Epithelial cell of prostate (primary cell): ENCODE data around the gene SINHCAF.

Source experiments
- DNase-seq: peaks from one replicate; pipeline ENCODE4 v3.0.0-alpha.2; 2011; ENCODE audit warnings: low read depth, low spot score
- H3K27ac ChIP-seq: fragments of 450-650 bp; 2 replicates; pipeline ENCODE4 v1.5.1; 2017; ENCODE audit warnings: mild to moderate bottlenecking

The SINHCAF gene

DNA sequence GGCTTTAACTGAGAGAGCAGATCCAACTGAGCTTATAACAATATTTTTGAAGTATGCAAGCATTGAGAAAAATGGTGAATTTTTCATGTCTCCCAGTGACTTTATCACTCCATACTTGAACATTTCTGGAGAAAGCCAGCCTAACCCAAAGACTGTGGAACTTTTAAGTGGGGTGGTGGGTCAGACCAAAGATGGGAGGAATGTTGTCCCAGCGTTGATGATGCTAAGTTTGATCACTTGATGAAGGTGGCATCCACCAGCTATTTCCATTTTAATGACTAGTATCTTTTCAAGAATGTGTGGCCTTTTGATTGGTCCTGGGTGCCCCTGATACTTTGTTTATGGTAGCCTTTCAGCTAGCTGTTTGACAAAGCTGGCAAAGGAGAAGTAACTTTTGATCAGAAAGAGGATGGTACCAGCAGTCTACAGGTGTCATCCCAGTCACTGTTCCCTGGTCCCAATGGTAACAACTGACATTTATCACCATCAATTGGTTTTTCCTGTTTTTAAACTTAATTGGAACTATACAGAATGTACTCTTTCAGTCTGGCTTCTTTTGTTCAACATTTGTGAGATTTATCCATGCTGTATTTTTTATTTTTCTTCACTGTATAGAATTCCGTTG lies 14.2 kb downstream of the SINHCAF start:
- no peak for DNase-seq
- H3K27ac ChIP-seq: no peak overlapping the region

DNA sequence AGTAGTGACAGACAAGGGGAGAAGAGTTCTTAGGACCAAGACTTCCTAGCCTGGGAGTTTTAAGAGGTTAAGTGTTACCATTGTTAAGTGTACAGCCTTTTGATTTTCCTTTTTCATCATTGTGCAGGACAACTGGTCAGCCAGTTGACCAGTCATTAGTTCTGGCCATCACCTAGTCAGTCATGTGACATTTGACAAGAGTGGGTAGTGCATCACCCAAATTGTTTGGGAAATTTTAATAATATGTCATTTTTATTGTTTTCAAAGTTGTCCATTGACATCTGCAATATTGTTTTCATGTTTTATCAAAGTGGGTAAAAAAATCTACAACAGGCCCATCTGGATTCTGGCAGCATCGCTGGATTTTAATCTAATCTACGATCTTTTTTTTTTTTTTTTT lies 15.5 kb downstream of the SINHCAF start:
- no peak for DNase-seq
- H3K27ac ChIP-seq: no peak overlapping the region

GRCh38 chr12:31309279-31309678 lies 16.7 kb downstream of the SINHCAF start:
- no peak for DNase-seq
- H3K27ac ChIP-seq: no peak overlapping the region

- no peak for DNase-seq
- no peak overlapping the region for H3K27ac ChIP-seq
Measured at GRCh38 chr12:31308116-31308515, 17.8 kb downstream of the SINHCAF start.

GRCh38 chr12:31306866-31307265 lies 19.1 kb downstream of the SINHCAF start:
- no peak overlapping the region for H3K27ac ChIP-seq
- DNase-seq: no peak

GRCh38 chr12:31303466-31303865 lies 22.5 kb downstream of the SINHCAF start:
- no peak for DNase-seq
- no peak overlapping the region for H3K27ac ChIP-seq

DNA sequence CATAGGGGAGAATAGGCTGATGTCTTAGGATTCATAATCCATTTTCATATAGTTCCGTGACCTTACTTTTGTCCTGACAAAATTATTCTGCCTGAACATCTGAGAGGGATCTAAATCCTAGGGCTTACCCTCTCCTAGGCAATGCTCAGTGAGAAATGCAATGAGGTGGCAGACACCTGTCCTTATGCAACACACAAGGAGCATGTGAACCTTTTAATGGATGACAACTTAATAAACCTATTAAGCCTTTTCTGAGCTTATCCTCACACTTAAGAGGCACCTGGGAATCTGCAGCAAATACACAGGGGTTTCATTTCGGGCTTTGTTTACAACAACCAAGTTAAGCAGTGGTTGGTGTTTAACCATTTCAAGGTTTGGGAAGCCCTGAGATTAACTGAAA lies 24.6 kb downstream of the SINHCAF start:
- H3K27ac ChIP-seq: no peak overlapping the region
- no peak for DNase-seq

- DNase-seq: no peak
- H3K27ac ChIP-seq: no peak overlapping the region
Measured at GRCh38 chr12:31300783-31301182, 25.2 kb downstream of the SINHCAF start.

- no peak overlapping the region for H3K27ac ChIP-seq
- no peak for DNase-seq
Measured at GRCh38 chr12:31300341-31300740, 25.6 kb downstream of the SINHCAF start.

DNA sequence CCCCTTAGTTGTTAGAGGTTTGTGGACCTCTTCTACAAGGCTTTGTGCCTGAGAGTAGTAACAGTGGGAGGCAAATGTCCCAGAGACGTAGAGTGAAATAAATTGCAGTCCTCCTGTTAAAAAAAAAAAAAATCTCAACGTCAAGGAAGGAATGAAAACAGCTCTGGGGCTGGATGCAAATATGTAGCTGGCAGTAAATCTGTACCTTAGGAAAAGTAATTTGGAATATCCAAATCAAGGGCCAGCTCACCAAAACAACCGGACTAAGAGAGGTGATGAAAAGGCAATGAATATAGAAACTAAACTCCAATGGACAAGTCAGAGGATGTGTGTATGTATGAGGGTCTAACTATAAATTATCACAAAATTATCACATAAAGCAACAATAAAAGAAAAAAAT lies 27.0 kb downstream of the SINHCAF start:
- H3K27ac ChIP-seq: no peak overlapping the region
- DNase-seq: no peak

DNA sequence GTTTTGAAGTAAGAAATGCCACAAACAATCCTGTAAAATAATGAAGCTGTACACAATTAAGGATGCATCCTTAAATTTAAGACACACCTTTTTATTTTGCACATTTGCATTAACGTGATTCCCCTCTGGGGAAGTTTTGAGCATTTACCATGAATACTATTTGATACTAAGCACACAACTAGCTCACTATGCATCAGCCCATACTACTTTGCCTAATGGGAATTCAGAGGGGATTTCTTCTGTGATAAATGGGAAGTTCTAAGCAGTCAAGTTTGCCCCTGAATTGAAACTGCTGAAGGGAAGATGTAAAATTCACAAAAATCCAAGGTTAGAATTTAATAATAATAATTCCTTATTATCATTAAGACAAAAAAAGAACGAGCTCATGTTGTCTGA lies 27.4 kb downstream of the SINHCAF start:
- no peak overlapping the region for H3K27ac ChIP-seq
- no peak for DNase-seq

DNA sequence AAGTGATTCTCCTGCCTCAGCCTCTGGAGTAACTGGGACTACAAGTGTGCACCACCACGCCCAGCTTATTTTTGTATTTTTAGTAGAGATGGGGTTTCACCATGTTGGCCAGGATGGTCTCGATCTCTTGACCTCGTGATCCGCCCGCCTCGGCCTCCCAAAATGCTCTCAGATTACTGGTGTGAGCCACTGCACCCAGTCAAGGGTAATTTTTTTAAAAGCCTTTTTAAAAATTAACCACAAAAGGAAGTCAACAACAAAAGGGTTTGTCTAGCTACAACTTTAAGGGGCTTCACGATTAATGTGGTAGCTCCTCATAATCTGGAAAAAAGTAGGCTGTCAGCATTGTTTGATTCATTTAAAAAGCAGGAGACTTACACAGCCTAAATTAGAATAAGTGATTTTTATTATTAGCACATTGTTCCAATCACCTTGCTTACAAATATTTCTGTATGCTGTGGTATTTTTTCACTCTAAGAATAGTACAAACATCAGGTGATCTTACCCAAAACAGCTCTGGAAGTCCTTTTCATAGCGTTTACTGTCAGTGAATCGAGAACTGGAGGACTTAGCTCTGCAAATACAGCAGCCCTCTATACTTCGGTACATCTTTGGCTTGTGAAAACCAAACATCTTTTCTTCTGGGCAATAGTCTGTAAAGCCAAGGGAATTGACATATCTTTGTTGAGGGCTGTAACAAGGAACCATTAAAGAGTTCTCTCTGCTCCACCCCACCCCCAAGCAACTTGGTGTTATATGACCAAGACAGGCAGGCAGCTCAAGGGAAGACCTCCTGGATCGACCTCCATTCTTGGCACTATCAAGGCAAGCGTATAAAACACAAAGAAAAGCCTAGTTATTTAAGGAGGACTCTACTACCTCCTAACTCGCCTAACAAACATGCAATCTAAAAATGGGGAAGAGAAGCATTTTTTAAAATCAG lies 28.1 kb downstream of the SINHCAF start:
- H3K27ac ChIP-seq: no peak overlapping the region
- no peak for DNase-seq

- H3K27ac ChIP-seq: no peak overlapping the region
- DNase-seq: no peak
Measured at GRCh38 chr12:31289441-31289840, 36.5 kb downstream of the SINHCAF start.

GRCh38 chr12:31288381-31288780 lies 37.6 kb downstream of the SINHCAF start:
- no peak overlapping the region for H3K27ac ChIP-seq
- no peak for DNase-seq

GRCh38 chr12:31280183-31280582 lies 45.8 kb downstream of the SINHCAF start:
- no peak for DNase-seq
- no peak overlapping the region for H3K27ac ChIP-seq

GRCh38 chr12:31279390-31279924 lies 46.5 kb downstream of the SINHCAF start:
- DNase-seq: no peak
- no peak overlapping the region for H3K27ac ChIP-seq

DNA sequence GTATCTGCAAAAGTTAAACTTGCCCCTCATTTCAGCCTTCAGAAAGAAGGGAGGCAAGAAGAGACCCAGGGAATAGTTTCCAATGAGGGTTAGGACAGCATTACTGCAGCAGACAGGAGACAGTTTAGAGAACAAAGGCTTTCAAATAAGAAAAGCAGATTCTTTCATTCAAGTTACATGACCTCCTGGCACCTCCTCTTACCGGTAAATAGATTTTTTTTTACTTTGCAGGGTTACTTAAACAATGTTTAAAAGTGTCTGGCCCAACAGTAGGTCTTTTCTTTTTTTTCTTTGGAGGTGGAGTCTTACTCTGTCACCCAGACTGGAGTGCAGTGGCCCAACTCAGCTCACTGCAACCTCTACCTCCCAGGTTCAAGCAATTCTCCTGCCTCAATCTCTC lies 47.1 kb downstream of the SINHCAF start:
- H3K27ac ChIP-seq: no peak overlapping the region
- no peak for DNase-seq

- no peak for DNase-seq
Measured at GRCh38 chr12:31278424-31278823, 47.5 kb downstream of the SINHCAF start.

DNA sequence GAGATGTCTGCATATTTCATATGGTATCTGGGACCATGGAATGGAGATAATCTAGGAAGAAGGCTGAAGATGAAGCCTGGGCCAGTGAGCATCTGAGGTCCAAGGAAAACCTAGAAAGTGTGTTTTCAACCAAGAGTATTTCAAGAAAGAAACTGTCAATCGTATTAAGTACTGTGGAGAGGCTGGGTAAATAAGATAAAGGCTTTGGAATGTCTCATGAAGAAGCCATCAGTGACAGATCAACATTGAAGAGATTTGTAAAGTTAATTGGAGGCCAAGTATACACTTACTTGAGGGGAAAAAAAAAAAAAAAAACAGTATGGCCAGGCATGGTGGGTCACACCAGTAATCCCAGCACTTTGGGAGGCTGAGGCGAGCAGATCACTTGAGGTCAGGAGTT lies 48.9 kb downstream of the SINHCAF start:
- no peak for DNase-seq
- no peak overlapping the region for H3K27ac ChIP-seq

More at GRCh38 chr12:31278424-31278823, 47.5 kb downstream of the SINHCAF start:
- no peak overlapping the region for H3K27ac ChIP-seq

DNA sequence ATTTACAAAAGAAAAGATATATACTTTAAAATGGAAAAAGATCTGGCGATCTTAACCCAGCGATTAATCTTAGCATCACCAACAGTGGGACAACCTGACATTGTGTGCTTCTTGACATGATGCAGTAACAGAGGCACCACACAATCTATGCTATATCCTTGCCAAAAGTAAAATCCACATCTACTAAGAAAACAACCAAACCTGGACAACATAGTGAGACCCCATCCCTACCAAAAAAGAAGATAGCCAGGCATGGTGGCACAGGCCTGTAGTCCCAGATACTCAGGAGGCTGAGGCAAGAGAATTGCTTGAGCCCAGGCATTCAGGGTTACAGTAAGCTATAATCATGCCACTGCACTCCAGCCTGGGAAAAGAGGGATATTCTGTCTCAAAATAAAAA lies 50.5 kb downstream of the SINHCAF start:
- no peak overlapping the region for H3K27ac ChIP-seq
- no peak for DNase-seq

DNA sequence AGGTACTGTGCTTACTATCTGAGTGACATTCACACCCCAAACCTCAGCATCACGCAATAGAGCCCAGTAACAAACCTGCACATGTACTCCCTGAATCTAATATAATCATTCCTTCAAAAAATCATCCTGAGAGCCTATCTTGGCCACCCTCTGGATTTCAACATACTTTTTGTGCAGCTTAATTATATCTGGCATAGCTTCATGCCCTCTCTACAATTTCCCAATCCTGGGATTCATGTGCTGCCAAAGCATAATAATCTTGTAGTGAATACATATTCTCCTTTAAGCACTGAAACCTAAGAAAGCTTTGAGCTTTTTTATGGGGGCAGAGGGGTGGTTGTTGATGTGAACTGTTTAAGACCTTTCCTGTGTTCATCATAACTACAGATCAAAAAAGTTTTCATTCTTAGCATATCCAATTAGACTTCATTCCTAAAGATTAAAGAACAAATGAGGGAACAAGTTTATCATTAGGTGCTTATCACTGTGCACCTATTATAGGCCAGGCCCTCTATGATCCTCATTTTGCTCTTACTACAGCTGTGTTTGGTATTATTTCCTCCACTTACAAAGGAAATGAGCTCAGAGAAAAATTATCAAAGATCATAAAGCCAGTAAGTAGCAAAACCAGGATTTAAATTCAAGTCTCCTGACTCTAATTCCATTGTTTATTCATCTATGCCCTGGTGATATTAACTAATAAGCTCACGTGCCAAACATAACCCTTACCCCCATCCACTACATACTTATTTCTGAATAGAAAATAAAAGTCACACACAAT lies 51.2 kb downstream of the SINHCAF start:
- no peak overlapping the region for H3K27ac ChIP-seq
- no peak for DNase-seq
